Measurements from ENCODE around the gene ZDHHC11B.
"Not testable (repeated sequence)": the region's sequence is repeated elsewhere in the genome, so short reads cannot be mapped to it uniquely, and the experiment has no call there.

ZDHHC11B gene

DNA sequence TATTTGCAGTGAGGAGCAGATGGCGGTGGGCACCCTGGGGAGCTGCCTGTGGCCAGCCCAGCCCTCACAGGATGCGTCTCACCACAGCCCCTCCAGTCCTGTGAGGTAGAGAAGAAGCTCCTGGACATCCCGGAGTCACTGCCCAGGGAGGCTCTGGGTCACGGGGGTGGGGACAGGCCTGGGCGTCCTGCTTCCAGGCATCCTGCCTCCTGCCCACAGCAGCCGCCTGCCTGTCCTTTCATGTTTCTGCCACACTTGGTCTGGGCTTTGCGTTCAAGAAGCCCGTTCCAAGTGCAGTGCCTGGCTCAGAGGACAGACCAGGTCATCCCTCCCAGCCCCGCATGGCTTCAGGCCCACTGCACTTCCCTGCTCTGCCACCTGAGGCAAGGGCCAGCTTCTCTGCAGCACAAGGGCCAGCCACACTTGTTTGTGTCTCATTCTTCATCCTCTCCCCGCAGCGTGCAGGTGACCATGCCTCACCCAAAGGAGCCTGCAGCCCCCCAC is 38.2 kb downstream of the ZDHHC11B start:
- no peak for DNase-seq (ENCODE audit: low read depth, low spot score)
- in situ Hi-C loops (cut with HindIII; ENCODE audit: low sequenced_read_pairs): no loop called here
- TF ChIP-seq CTCF (IDR thresholded peaks at IDR 0.05; ENCODE audit: low read depth, low read length): no peak
- H3K4me3 ChIP-seq (ENCODE audit: low read depth, low read length): no peak overlapping the region

- DNase-seq (ENCODE audit: low read depth, low spot score): not testable (repeated sequence)
These were observed 39.0 kb downstream of the ZDHHC11B start for GRCh38 chr5:745272-746142.

DNA sequence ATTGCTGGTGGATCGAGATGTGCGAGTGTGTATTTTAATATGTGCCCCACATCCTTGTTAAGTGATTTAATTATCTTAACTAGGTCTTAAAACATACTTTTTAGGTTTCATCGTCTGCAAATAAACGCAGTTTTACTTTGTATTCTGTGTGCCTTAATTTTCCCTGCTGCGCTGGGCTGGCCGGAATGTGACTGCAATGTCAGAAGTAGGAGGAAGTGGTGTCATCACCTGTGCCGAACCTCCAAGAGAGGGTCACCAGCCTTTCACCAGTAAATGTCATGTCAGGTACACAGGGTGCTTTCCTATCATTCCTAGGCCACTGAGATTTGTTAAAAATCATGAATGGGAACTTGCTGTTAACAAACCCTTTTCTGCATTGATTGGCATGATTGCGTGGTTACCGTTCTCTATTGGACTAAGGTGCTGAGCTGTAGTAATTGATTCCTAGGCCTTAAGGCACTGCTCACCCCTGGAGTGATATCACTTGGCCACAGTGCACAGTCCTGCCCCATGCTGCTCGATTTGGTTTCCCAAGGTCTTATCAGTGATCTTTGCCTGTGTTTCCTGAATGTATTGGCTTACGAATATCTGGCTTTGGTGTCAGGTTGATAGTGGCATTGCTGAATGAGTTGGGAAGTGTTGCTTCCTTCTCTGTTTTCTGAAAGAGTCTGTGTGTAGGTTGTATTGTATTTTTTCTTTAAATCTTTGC is 40.7 kb downstream of the ZDHHC11B start:
- in situ Hi-C loops (cut with HindIII; ENCODE audit: low sequenced_read_pairs); H3K4me3 ChIP-seq (ENCODE audit: low read depth, low read length); DNase-seq (ENCODE audit: low read depth, low spot score): not testable (repeated sequence)

More at GRCh38 chr5:745272-746142, 39.0 kb downstream of the ZDHHC11B start:
- H3K4me3 ChIP-seq (ENCODE audit: low read depth, low read length); in situ Hi-C loops (cut with HindIII; ENCODE audit: low sequenced_read_pairs): not testable (repeated sequence)

DNA sequence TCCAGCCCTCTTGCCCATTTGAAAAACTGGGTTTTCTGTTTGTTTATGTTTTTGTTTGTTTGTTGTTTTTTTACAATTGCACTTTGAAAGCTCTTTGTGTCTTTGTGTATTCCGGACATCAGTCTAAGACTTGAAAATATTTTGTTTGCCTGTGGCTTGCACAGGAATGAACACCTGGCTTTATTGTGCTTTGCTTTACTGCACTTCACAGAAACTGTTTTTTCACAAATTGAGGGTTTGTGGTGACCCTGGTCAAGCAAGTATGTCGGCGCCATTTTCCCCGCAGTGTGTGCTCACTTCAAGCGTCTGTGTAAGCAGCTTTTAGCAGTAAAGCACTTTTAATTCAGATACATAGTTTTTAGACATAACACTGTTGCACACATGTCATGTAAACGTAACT is 42.3 kb downstream of the ZDHHC11B start:
- in situ Hi-C loops (cut with HindIII; ENCODE audit: low sequenced_read_pairs); H3K4me3 ChIP-seq (ENCODE audit: low read depth, low read length); DNase-seq (ENCODE audit: low read depth, low spot score): not testable (repeated sequence)

DNA sequence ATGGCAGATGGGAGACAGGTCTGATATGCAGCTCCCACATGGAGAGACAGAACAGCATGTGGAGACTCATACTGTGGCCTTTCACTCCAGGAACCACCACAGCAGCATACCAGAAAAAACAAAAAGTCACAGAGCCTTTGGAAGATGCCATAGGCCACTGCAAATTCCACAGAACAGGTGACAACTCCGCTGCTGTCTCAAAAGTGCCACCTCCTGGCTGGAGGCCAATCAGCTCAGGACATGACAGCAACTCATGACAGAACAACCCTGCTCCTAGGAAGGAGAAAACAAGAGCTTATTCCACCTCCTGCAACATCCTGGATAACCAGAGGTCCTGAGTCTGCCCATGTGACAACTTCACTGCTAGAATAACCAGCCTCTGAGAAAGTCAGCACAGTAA is 50.4 kb downstream of the ZDHHC11B start:
- in situ Hi-C loops (cut with HindIII; ENCODE audit: low sequenced_read_pairs); H3K4me3 ChIP-seq (ENCODE audit: low read depth, low read length); DNase-seq (ENCODE audit: low read depth, low spot score): not testable (repeated sequence)

- in situ Hi-C loops (cut with HindIII; ENCODE audit: low sequenced_read_pairs); DNase-seq (ENCODE audit: low read depth, low spot score): not testable (repeated sequence)
These were observed 51.6 kb downstream of the ZDHHC11B start for GRCh38 chr5:732754-733454.

GRCh38 chr5:729225-729624 is 55.3 kb downstream of the ZDHHC11B start:
- DNase-seq (ENCODE audit: low read depth, low spot score); H3K4me3 ChIP-seq (ENCODE audit: low read depth, low read length); in situ Hi-C loops (cut with HindIII; ENCODE audit: low sequenced_read_pairs): not testable (repeated sequence)

More at GRCh38 chr5:732754-733454, 51.6 kb downstream of the ZDHHC11B start:
- H3K4me3 ChIP-seq (ENCODE audit: low read depth, low read length): not testable (repeated sequence)

DNA sequence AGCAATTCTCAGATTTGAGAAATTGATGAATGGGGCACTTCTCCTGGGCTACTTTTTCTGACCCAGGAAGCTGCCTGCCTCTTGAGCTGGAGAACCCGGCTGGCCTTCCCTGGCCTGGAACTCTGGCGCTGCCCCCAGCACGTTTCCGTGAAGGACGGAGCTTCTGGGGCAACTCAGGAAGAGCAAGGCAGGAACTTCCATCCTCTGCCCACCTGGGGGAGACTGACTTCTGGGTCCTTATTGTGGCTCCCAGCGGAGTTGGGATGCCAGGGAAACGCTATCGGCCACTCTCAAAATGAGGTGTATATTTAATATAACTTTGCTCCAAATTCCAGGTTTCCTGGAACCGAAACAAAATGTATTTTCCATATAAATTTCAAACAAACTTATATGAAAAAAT is 57.4 kb downstream of the ZDHHC11B start:
- in situ Hi-C loops (cut with HindIII; ENCODE audit: low sequenced_read_pairs); H3K4me3 ChIP-seq (ENCODE audit: low read depth, low read length); DNase-seq (ENCODE audit: low read depth, low spot score): not testable (repeated sequence)

GRCh38 chr5:723865-724264 is 60.7 kb downstream of the ZDHHC11B start:
- H3K4me3 ChIP-seq (ENCODE audit: low read depth, low read length); in situ Hi-C loops (cut with HindIII; ENCODE audit: low sequenced_read_pairs); DNase-seq (ENCODE audit: low read depth, low spot score): not testable (repeated sequence)

DNA sequence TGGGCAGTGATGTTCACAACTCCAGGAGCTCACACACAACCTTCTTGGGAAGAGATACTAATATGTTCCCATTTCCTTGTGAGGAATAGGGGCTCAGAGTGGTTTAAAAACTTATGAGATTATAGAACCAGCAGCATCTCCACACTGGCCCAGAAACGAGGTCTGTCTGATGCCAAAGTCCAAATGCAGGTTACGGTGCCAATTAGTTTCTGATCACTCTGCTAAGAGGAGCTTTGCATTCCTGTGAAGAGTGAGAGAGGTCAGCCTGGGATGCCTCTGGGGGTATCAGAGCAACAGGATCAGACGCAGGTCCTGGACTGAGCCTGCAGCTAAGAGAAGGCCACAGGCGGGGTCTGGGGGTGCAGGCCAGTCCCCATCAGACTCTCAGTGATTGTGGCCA is 61.2 kb downstream of the ZDHHC11B start:
- H3K4me3 ChIP-seq (ENCODE audit: low read depth, low read length); in situ Hi-C loops (cut with HindIII; ENCODE audit: low sequenced_read_pairs); DNase-seq (ENCODE audit: low read depth, low spot score): not testable (repeated sequence)

- in situ Hi-C loops (cut with HindIII; ENCODE audit: low sequenced_read_pairs); H3K4me3 ChIP-seq (ENCODE audit: low read depth, low read length); DNase-seq (ENCODE audit: low read depth, low spot score): not testable (repeated sequence)
These were observed 65.2 kb downstream of the ZDHHC11B start for GRCh38 chr5:719379-719778.

All from astrocyte of the spinal cord (primary cell).